Thoracic aorta (tissue), 2 donors: ENCODE results near the gene CHEK1. TPM values are rescaled to one million over a fixed set of nuclear protein-coding genes. Genes with fewer than 3 reads are reported as not detected.

Experiments used
- ATAC-seq: fragments of 150-250 bp; one replicate; pipeline ENCODE4 v1.8.0; 2017; ENCODE audit warnings: low read depth; ENCODE audit not compliant: insufficient number of reproducible peaks, low FRiP score
- DNase-seq: peaks from one replicate; pipeline ENCODE4 v3.0.0-alpha.2; 2020; ENCODE audit warnings: low spot score
- H3K27ac ChIP-seq, 2 donors: fragments of 200-600 bp; sonication (generic); 1 replicate in 1 of 2; 2 replicates in 1 of 2; pipeline ENCODE4 v1.5.1; 2016; ENCODE audit warnings: mild to moderate bottlenecking in 2 of 2, moderate library complexity in 2 of 2
- H3K27me3 ChIP-seq: fragments of 200-600 bp; sonication (generic); replicated peaks from 2 replicates; pipeline ENCODE4 v1.6.0; 2016; ENCODE audit warnings: mild to moderate bottlenecking; ENCODE audit not compliant: insufficient read depth
- H3K36me3 ChIP-seq: fragments of 200-600 bp; sonication (generic); one replicate; pipeline ENCODE4 v1.5.1; 2016
- H3K4me1 ChIP-seq, 2 donors: fragments of 200-600 bp; sonication (generic); 1 replicate in 1 of 2; 2 replicates in 1 of 2; pipeline versions ENCODE4 v1.5.1 to v1.6.0; 2016; ENCODE audit warnings: low read depth in 2 of 2, mild to moderate bottlenecking in 1 of 2; ENCODE audit not compliant: control insufficient read depth in 1 of 2
- H3K4me3 ChIP-seq: fragments of 200-600 bp; sonication (generic); 2 replicates; pipeline ENCODE4 v1.5.1; 2016; ENCODE audit warnings: mild to moderate bottlenecking
- H3K9me3 ChIP-seq: fragments of 200-600 bp; sonication (generic); 2 replicates; pipeline ENCODE4 v1.5.1; 2016
- CTCF ChIP-seq: fragments of 200-600 bp; sonication (generic); IDR thresholded peaks from one replicate; pipeline ENCODE4 v1.5.1; 2019; ENCODE audit warnings: antibody characterized with exemption
- total RNA-seq, 2 donors: library from RNA; depleted of rRNA; stranded (reverse); fragments of >200 nt; gene quantifications; one replicate each; pipeline versions ENCODE4 v1.1.0 to v1.2.3, GENCODE V29; 2016

Gene CHEK1
- total RNA-seq, 2 donors from 2014 or later: 0.41 to 3.5 TPM

DNA sequence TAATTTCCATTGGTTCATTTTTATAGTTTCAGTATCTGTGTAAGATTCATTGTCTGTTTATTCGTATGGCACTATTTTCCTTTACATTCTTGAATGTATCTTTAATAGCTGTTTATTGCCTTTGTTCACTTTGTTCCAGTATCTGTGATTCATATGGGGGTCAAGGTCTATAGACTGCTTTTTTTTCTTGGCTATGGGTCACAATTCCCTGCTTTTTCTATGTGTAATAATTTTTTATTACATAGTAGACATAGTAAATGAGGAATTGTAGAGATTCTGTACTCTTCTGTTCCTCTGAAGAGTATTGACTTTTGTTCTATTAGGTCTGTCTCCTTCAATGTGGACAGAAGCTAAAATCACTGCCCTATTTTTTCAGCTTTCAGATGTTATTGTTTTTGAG is 45.2 kb downstream of the CHEK1 start:
- no peak overlapping the region for H3K4me3 ChIP-seq
- no peaks in the 10 kb centered on the region for H3K36me3 ChIP-seq
- DNase-seq: no peak
- no peaks in the 10 kb centered on the region for H3K4me1 ChIP-seq
- H3K27me3 ChIP-seq: no peaks in the 10 kb centered on the region
- no peaks in the 10 kb centered on the region for H3K9me3 ChIP-seq
- no peak for ATAC-seq
- H3K27ac ChIP-seq: no peak overlapping the region
- TF ChIP-seq CTCF: no peak

DNA sequence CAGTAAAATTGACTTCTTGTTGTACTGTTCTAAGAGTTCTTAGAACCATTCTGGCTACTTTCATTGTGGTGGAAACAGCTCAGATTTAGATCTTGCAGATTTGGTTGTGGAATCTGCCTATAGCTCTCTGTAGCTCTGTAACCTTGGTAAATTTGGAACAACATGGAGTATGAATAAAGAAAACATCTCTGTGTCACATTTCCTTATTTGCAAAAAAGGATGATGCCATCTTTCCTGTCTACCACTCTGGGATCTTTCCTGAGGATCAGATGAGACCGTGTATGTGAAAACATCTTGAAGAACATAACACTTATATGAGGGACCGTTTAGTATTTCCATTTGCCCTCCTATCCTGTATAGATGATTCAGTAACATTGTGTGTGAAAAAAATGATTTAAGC is 46.6 kb downstream of the CHEK1 start:
- no peak for TF ChIP-seq CTCF
- Histone ChIP-seq H3K27ac (no peak overlapping the region), H3K27me3 (no peaks in the 10 kb centered on the region), H3K4me1 (no peaks in the 10 kb centered on the region), H3K4me3 (no peak overlapping the region), H3K36me3 (no peaks in the 10 kb centered on the region), H3K9me3 (no peaks in the 10 kb centered on the region)
- ATAC-seq: no peak
- no peak for DNase-seq

GRCh38 chr11:125674210-125674609 is 49.2 kb downstream of the CHEK1 start:
- Histone ChIP-seq H3K36me3 (no peaks in the 10 kb centered on the region), H3K4me1 (no peaks in the 10 kb centered on the region), H3K4me3 (no peak overlapping the region), H3K27ac (no peak overlapping the region), H3K27me3 (no peaks in the 10 kb centered on the region), H3K9me3 (no peaks in the 10 kb centered on the region)
- DNase-seq (no peak), ATAC-seq (no peak)
- TF ChIP-seq CTCF: no peak

DNA sequence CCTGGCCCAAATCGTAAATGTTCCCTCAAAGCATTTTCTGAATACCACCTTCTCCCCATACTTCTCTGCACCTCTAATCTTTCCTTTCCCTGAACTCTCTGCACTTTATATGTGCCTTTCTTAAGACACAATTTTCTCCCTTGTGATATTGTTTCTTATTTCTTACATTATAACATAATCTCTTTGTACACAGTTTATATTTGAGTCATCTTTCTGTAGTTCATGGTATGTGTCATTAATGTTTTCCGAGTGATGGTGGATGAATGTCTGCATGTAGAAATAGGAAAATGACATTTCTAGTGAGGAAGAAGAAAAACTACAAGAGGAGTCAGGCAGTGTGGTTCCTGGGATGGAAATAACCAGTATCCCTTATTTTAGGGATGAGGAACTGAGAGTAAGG is 50.2 kb downstream of the CHEK1 start:
- Histone ChIP-seq H3K36me3 (no peaks in the 10 kb centered on the region), H3K4me1 (no peaks in the 10 kb centered on the region), H3K27me3 (no peaks in the 10 kb centered on the region), H3K9me3 (no peaks in the 10 kb centered on the region), H3K27ac (no peak overlapping the region), H3K4me3 (no peak overlapping the region)
- TF ChIP-seq CTCF: no peak
- DNase-seq (no peak), ATAC-seq (no peak)

DNA sequence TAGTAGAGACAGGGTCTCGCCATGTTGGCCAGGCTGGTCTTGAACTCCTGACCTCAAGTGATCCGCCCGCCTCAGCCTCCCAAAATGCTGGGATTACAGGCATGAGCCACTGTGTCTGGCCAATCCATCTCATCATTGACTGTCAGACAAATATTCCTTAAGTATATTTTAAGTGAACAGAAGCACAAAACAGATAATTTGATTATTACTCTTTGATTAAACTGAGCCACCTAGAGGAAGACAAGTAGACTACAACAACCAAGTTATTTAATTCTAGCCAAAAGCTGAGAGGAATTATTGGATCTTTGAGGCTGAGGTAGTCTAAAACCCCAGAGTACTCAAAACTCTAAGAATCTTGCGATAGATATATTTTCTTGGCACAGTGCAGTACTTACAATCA is 54.4 kb downstream of the CHEK1 start:
- H3K4me1 ChIP-seq: no peaks in the 10 kb centered on the region
- DNase-seq (no peak), ATAC-seq (no peak)
- H3K27ac ChIP-seq: no peak overlapping the region
- no peaks in the 10 kb centered on the region for H3K27me3 ChIP-seq
- TF ChIP-seq CTCF: no peak
- no peaks in the 10 kb centered on the region for H3K9me3 ChIP-seq
- H3K36me3 ChIP-seq: no peaks in the 10 kb centered on the region
- H3K4me3 ChIP-seq: no peak overlapping the region
